Neural crest cell (in vitro differentiated cells): ENCODE measurements around the gene LGR6. TPM values are rescaled to one million over a fixed set of nuclear protein-coding genes. Genes with fewer than 3 reads are reported as not detected.
"Not testable (repeated sequence)": the region's sequence is repeated elsewhere in the genome, so short reads cannot be mapped to it uniquely, and the experiment has no call there.

Experiments
- DNase-seq: peaks from one replicate; pipeline ENCODE4 v3.0.0; 2021; ENCODE audit warnings: low read depth, mixed read lengths, low spot score
- H3K27ac Mint-ChIP-seq: one replicate; pipeline ENCODE4 v1.8.0; 2021; ENCODE audit warnings: mild to moderate bottlenecking, mixed read lengths; ENCODE audit not compliant: unreplicated experiment
- H3K27me3 Mint-ChIP-seq: 2 replicates; pipeline ENCODE4 v1.8.0; 2021; ENCODE audit warnings: low read depth, mild to moderate bottlenecking, mixed read lengths
- H3K36me3 Mint-ChIP-seq: 2 replicates; pipeline ENCODE4 v1.8.0; 2021; ENCODE audit warnings: low read depth, mild to moderate bottlenecking, mixed read lengths
- H3K4me1 Mint-ChIP-seq: 2 replicates; pipeline ENCODE4 v1.8.0; 2021; ENCODE audit warnings: mixed read lengths
- H3K4me3 Mint-ChIP-seq: one replicate; pipeline ENCODE4 v1.8.0; 2021; ENCODE audit warnings: mild to moderate bottlenecking, mixed read lengths
- H3K9me3 Mint-ChIP-seq: 2 replicates; pipeline ENCODE4 v1.8.0; 2021; ENCODE audit warnings: mixed read lengths
- total RNA-seq: library from RNA; stranded (reverse); gene quantifications from 2 replicates; pipeline ENCODE4 v1.2.1, GENCODE V29; 2021
- TF ChIP-seq, protein P1 (sequence below): fragments of 200-600 bp; sonication (generic); conservative IDR thresholded peaks from 2 replicates; pipeline ENCODE4 v1.5.0; 2021; ENCODE audit warnings: antibody characterized with exemption, mild to moderate bottlenecking

The LGR6 gene
- total RNA-seq, 1 donor from 2014 or later, result 0.16 TPM

DNA sequence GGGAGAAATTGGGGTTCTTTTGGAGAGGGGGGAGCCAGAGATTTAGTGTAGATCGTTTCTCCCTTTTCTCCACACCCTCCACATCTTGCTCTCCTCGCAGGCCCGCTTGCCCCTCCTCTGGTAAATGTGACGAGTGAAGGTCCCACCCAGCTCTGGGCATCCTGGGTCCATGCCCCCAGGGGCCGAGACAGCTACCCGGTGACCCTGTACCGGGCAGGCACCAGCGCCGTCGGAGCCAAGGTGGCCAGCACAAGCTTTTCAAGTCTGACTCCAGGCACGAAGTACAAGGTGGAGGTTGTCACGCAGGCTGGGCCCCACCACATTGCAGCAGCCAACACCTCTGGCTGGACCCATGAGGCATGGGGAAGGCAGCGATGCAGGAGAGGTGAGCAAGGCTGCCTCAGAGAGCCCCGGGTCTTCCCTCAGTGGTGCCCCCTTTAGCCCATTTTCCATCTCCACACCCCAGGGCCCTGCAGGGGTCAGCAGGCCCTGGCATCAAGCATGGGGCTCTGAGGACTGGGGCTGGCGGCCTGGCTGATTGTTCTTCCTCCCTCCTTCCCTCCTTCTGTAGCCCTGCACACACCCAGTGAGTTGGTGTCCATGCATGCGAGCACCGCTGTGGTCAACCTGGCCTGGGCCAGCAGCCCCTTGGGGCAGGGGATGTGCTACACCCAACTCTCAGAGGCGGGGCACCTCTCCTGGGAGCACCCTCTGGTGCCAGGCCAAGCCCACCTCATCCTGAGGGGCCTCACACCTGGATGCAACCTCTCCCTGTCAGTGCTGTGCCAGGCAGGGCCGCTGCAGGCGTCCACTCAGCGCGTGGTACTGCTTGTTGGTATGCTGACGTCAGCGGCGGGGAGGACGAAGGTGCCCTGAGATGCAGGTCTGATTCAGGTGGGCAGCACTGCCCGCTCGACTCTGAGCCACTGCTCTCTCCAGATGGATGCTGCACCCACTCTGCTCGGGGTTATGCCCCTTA is 16.4 kb upstream of the LGR6 start:
- no peak overlapping the region for H3K27ac Mint-ChIP-seq
- no peaks in the 10 kb centered on the region for H3K36me3 Mint-ChIP-seq
- TF ChIP-seq, protein P1, sequence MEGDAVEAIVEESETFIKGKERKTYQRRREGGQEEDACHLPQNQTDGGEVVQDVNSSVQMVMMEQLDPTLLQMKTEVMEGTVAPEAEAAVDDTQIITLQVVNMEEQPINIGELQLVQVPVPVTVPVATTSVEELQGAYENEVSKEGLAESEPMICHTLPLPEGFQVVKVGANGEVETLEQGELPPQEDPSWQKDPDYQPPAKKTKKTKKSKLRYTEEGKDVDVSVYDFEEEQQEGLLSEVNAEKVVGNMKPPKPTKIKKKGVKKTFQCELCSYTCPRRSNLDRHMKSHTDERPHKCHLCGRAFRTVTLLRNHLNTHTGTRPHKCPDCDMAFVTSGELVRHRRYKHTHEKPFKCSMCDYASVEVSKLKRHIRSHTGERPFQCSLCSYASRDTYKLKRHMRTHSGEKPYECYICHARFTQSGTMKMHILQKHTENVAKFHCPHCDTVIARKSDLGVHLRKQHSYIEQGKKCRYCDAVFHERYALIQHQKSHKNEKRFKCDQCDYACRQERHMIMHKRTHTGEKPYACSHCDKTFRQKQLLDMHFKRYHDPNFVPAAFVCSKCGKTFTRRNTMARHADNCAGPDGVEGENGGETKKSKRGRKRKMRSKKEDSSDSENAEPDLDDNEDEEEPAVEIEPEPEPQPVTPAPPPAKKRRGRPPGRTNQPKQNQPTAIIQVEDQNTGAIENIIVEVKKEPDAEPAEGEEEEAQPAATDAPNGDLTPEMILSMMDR, result no peak
- DNase-seq, result no peak
- no peaks in the 10 kb centered on the region for H3K9me3 Mint-ChIP-seq
- no peaks in the 10 kb centered on the region for H3K27me3 Mint-ChIP-seq
- no peaks in the 10 kb centered on the region for H3K4me1 Mint-ChIP-seq
- no peak overlapping the region for H3K4me3 Mint-ChIP-seq

DNA sequence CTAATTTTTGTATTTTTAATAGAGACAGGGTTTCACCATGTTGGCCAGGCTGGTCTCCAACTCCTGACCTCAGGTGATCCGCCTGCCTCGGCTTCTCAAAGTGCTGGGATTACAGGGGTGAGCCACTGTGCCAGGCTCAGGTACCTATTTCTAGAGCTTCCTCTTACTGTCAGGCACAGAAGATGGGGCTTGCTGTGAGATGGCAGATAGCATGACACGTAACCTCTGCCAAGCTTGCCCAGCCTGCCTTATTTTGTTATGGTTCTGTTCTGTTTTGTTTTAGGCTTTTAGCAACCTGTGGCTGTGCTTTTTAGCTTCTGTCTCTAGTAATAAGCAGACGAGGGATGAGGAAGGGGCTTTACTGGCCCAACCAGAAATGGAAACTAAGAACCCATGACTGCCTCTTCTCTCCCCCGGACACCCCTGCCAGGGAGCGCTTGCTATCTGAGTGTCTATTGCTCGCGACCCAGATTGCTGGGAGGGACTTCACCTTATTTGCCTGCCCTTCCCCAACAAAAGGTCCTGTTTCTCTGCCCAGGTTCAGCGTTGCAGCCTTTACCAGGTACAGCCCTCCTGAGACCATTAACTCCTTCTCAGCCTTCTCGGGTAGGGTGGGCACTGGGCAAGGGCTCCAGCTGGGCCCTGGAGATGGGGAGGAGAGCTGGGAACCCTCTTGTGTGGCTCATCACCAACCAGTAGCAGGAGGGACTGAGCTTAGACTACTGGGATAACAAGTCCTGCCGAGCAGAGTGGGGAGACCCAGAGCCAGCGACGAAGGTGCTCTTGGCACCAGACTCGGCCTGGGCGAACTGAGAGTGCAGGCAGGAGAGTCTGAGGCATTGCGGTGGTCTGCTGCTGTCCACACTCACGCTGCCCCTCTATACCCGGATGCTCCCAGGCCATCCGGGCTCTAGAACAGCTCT is 13.5 kb upstream of the LGR6 start:
- H3K27ac Mint-ChIP-seq, result no peak overlapping the region
- no peak for DNase-seq
- peaks cover 14% of the 10 kb centered on the region for H3K4me1 Mint-ChIP-seq
- H3K9me3 Mint-ChIP-seq, result no peaks in the 10 kb centered on the region
- H3K36me3 Mint-ChIP-seq, result no peaks in the 10 kb centered on the region
- H3K27me3 Mint-ChIP-seq, result peaks cover 5% of the 10 kb centered on the region
- no peak overlapping the region for H3K4me3 Mint-ChIP-seq
- TF ChIP-seq, protein P1, result no peak

DNA sequence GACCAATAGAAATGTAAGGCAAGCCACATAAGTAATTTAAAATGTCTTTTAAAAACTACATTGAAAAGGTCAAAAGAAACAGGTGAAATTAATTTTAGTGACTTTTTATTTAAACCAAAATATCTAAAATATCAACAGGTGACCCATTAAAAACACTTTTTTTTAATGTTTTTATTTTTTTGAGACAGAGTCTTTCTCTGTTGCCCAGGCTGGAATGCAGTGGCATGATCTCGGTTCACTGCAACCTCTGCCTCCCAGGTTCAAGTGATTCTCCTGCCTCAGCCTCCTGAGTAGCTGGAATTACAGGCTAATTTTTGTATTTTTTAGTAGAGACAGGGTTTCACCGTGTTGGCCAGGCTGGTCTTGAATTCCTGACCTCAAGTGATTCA is 12.9 kb upstream of the LGR6 start:
- H3K36me3 Mint-ChIP-seq, H3K27me3 Mint-ChIP-seq, H3K27ac Mint-ChIP-seq, H3K9me3 Mint-ChIP-seq, H3K4me3 Mint-ChIP-seq, DNase-seq: not testable (repeated sequence)
- H3K4me1 Mint-ChIP-seq, result peaks cover 14% of the 10 kb centered on the region

DNA sequence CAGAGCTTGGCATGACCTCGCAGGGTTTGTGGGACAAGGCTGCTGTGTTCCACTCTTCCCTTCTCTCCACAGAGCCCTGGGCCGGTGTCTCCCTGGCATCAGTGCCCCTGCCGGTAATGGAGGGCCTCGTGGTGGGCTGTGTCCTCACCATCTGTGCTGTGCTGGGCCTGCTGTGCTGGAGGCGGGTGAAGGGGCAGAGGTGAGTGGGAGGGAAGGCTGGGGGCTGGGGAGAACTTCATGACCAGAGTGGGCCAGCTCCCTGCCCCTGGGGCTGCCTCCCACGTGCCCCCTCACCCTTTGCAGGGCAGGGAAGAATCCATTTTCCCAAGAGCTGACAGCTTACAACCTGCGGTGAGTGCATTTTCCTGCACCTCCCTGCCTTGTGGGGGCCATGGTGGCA is 12.0 kb upstream of the LGR6 start:
- TF ChIP-seq, protein P1, result no peak

DNA sequence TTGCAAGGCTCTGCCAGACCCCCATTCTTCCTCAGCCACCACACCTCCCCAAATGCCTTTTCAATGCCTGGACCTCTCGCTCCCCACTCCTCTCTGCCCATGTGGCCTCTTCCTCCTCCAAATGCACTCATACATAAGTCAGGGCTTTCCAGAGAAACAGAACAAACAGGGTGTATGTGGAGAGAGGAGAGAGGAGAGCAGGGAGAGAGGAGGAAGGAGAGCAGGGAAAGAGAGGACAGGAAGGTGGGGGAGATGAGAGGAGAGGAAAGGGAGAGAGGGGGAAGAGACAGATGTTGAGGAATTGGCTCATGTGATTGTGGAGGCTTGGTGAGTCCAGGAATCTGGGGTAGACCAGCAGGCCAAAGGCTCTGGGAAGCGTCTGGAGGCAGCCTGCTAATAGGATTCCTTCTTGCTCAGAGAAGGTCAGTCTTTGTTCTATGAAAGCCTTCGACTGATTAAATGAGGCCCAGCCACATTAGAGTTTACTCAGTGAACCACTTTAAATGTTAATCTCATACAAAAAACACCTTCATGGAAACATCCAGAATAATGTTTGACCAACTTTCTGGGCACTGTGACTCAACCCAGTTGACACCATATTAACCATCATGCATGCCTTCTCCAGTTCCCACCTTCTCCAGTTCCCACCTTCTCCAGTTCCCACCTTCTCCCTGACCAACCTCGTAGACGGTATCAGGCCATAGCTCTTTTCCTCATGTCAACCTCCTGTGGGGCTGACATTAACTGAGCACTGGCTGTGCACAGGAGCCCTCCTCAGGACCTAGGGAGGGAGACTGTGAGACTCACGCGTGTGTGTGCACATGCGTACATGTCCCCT is 11.3 kb upstream of the LGR6 start:
- no peaks in the 10 kb centered on the region for H3K9me3 Mint-ChIP-seq
- no peak overlapping the region for H3K4me3 Mint-ChIP-seq
- H3K36me3 Mint-ChIP-seq, result no peaks in the 10 kb centered on the region
- H3K27ac Mint-ChIP-seq, result no peak overlapping the region
- TF ChIP-seq, protein P1, result no peak
- H3K4me1 Mint-ChIP-seq, result peaks cover 14% of the 10 kb centered on the region
- DNase-seq, result no peak
- peaks cover 5% of the 10 kb centered on the region for H3K27me3 Mint-ChIP-seq

More for the DNA sequence above, 12.0 kb upstream of the LGR6 start:
- Mint-ChIP-seq H3K36me3 (no peaks in the 10 kb centered on the region), H3K9me3 (no peaks in the 10 kb centered on the region), H3K4me3 (no peak overlapping the region), H3K27ac (no peak overlapping the region), H3K4me1 (peaks cover 14% of the 10 kb centered on the region), H3K27me3 (peaks cover 5% of the 10 kb centered on the region)
- DNase-seq, result no peak
